GM12878 (cell line): ENCODE measurements around the gene PGAP6. TPM values are rescaled to one million over a fixed set of nuclear protein-coding genes. Genes with fewer than 3 reads are reported as not detected.

Experiments used
- ATAC-seq: fragments of 200-7000 bp; cut with Tn5 transposase; 3 replicates; pipeline ENCODE4 v1.9.1; 2020; ENCODE audit warnings: mild to moderate bottlenecking, moderate library complexity
- BruUV-seq: library from RNA; stranded (reverse); fragments of 400-500 nt; replicated peaks from 2 replicates; lab custom pipeline; 2021; lab: Mats Ljungman, UMichigan
- CTCF ChIA-PET: fragments of 300-600 bp; sonication (Branson Sonifier 250); formaldehyde crosslinking; extraction: SDS; loops from one replicate; lab custom pipeline; 2021; ENCODE audit warnings: inconsistent platforms; lab: Yijun Ruan, JAX
- POLR2A ChIA-PET: fragments of 350-600 bp; formaldehyde crosslinking; extraction: SDS; loops from one replicate; lab custom pipeline; 2021; ENCODE audit warnings: inconsistent platforms; lab: Charles Lee
- RAD21 ChIA-PET: fragments of 300-600 bp; sonication (Branson Sonifier 250); formaldehyde crosslinking; loops from one replicate; lab custom pipeline; 2023; ENCODE audit warnings: antibody characterized with exemption; ENCODE audit not compliant: unreplicated experiment; lab: Charles Lee
- SMC1A ChIA-PET: fragments of 300-600 bp; sonication (Branson Sonifier 250); formaldehyde crosslinking; loops from one replicate; lab custom pipeline; 2023; ENCODE audit not compliant: unreplicated experiment, uncharacterized antibody; lab: Charles Lee
- DNase-seq: peaks from one replicate; pipeline ENCODE4 v3.0.0-alpha.2; 2011; ENCODE audit warnings: low read depth, low spot score
- FAIRE-seq: peaks from 3 replicates; lab custom pipeline; 2011; peaks lifted over from hg19 to GRCh38; lab: Jason Lieb, UNC
- H2AFZ ChIP-seq: 2 replicates; pipeline ENCODE4 v1.6.0; 2011; ENCODE audit warnings: low read depth, low read length, control low read depth; ENCODE audit not compliant: control insufficient read depth
- H3K27ac ChIP-seq: 2 replicates; pipeline ENCODE4 v1.5.1; 2011; ENCODE audit warnings: control low read depth; ENCODE audit not compliant: control insufficient read depth, insufficient read depth
- H3K27me3 ChIP-seq, 2 experiments: replicated peaks in 1 of 2; 2 replicates each; pipeline versions ENCODE4 v1.6.0 to v1.6.1; 2011; ENCODE audit warnings: low read length in 1 of 2; ENCODE audit not compliant: control insufficient read depth in 2 of 2, insufficient read depth in 2 of 2
- H3K36me3 ChIP-seq, 2 experiments: 2 replicates each; pipeline ENCODE4 v1.5.1; 2011; ENCODE audit warnings: low read length in 1 of 2; ENCODE audit not compliant: control insufficient read depth in 2 of 2, insufficient read depth in 2 of 2
- H3K4me1 ChIP-seq: 2 replicates; pipeline ENCODE4 v1.6.1; 2011; ENCODE audit warnings: mild to moderate bottlenecking, low read length, moderate library complexity, mixed read lengths; ENCODE audit not compliant: control insufficient read depth, insufficient read depth
- H3K4me2 ChIP-seq: 2 replicates; pipeline ENCODE4 v1.6.0; 2011; ENCODE audit warnings: control low read depth; ENCODE audit not compliant: control insufficient read depth, insufficient read depth
- H3K4me3 ChIP-seq: fragments of 200-600 bp; sonication (generic); 2 replicates; pipeline ENCODE4 v1.5.1; 2016
- H3K79me2 ChIP-seq: 2 replicates; pipeline ENCODE4 v1.6.0; 2011; ENCODE audit warnings: low read length; ENCODE audit not compliant: control insufficient read depth, insufficient read depth
- H3K9ac ChIP-seq: 2 replicates; pipeline ENCODE4 v1.8.0; 2011; ENCODE audit warnings: low read length, control low read depth, mixed read lengths; ENCODE audit not compliant: control insufficient read depth, insufficient read depth
- H3K9me3 ChIP-seq: replicated peaks from 3 replicates; pipeline ENCODE4 v1.5.1; 2011; ENCODE audit warnings: mild to moderate bottlenecking, low read length; ENCODE audit not compliant: control insufficient read depth, insufficient read depth
- H4K20me1 ChIP-seq: 2 replicates; pipeline ENCODE4 v1.6.0; 2011; ENCODE audit not compliant: control insufficient read depth, insufficient read depth
- ATF7 ChIP-seq: fragments of 450-650 bp; IDR thresholded peaks from 2 replicates; pipeline ENCODE4 v1.6.1; 2016; ENCODE audit warnings: low read depth, mild to moderate bottlenecking
- CBX3 ChIP-seq: fragments of 200-600 bp; sonication (generic); IDR thresholded peaks from 2 replicates; pipeline ENCODE4 v1.6.1; 2016; ENCODE audit warnings: low read depth, borderline replicate concordance
- EZH2 ChIP-seq: IDR thresholded peaks from 2 replicates; pipeline ENCODE4 v1.6.1; 2012; ENCODE audit warnings: low read depth, mild to moderate bottlenecking, control low read depth, inconsistent platforms, low read length, borderline replicate concordance; ENCODE audit not compliant: control insufficient read depth
- HCFC1 ChIP-seq: fragments of 150-350 bp; IDR thresholded peaks from 2 replicates; pipeline ENCODE4 v1.6.1; 2014; ENCODE audit warnings: low read length
- MTA3 ChIP-seq: IDR thresholded peaks from 2 replicates; pipeline ENCODE4 v1.6.1; 2012; ENCODE audit warnings: low read length, inconsistent platforms, borderline replicate concordance
- NKRF ChIP-seq: fragments of 450-650 bp; conservative IDR thresholded peaks from 2 replicates; pipeline ENCODE4 v1.6.1; 2017; ENCODE audit warnings: mild to moderate bottlenecking, moderate library complexity
- PRDM15 ChIP-seq: fragments of 450-650 bp; formaldehyde crosslinking; IDR thresholded peaks from 2 replicates; pipeline ENCODE4 v1.4.0; 2020; ENCODE audit warnings: mild to moderate bottlenecking, moderate library complexity
- RAD51 ChIP-seq: fragments of 450-650 bp; IDR thresholded peaks from 2 replicates; pipeline ENCODE4 v1.6.1; 2016; ENCODE audit warnings: moderate library complexity, mild to moderate bottlenecking, inconsistent platforms
- SIX5 ChIP-seq: IDR thresholded peaks from 2 replicates; pipeline ENCODE4 v1.6.1; 2011; ENCODE audit warnings: mild to moderate bottlenecking, low read depth, low read length, moderate library complexity; ENCODE audit not compliant: severe bottlenecking
- SKIL ChIP-seq: fragments of 450-650 bp; IDR thresholded peaks from 2 replicates; pipeline ENCODE4 v1.6.1; 2017; ENCODE audit warnings: mild to moderate bottlenecking, low read depth, inconsistent platforms; ENCODE audit not compliant: poor library complexity, severe bottlenecking
- SMAD5 ChIP-seq: IDR thresholded peaks from 2 replicates; pipeline ENCODE4 v1.6.1; 2016; ENCODE audit warnings: antibody characterized with exemption, low read depth
- STAT1 ChIP-seq: fragments of 450-650 bp; conservative IDR thresholded peaks from 2 replicates; pipeline ENCODE4 v1.6.1; 2014; ENCODE audit warnings: antibody characterized with exemption, mild to moderate bottlenecking
- TAF1 ChIP-seq: IDR thresholded peaks from 2 replicates; pipeline ENCODE4 v1.6.1; 2011; ENCODE audit warnings: mild to moderate bottlenecking, low read depth, low read length, borderline replicate concordance
- TCF12 ChIP-seq: IDR thresholded peaks from 2 replicates; pipeline ENCODE4 v1.6.1; 2011; ENCODE audit warnings: low read depth, mild to moderate bottlenecking, low read length
- WGBS: methylation state at CpG from one replicate; pipeline ENCODE4 v1.1.6; 2016; ENCODE audit warnings: low lambda C conversion rate; ENCODE audit not compliant: insufficient replicate concordance, insufficient coverage; ENCODE audit errors: missing lambda C conversion rate; 5-methylcytosine and 5-hydroxymethylcytosine counted together
- in situ Hi-C: fragments of 300-500 bp; cut with MboI; formaldehyde crosslinking; loops from 9 replicates; pipeline ENCODE4 v1.14.3; 2018; ENCODE audit warnings: mixed read lengths
- intact Hi-C: fragments of 100-400 bp; cut with micrococcal nuclease; formaldehyde crosslinking; loops from one replicate; pipeline ENCODE4 v1.14.2; 2022; ENCODE audit not compliant: unreplicated experiment
- polyA plus RNA-seq, 11 experiments: library from polyadenylated mRNA; depleted of rRNA in 4 of 11; unstranded in 6 of 11; stranded (reverse) in 5 of 11; fragments of >200 nt; fragmentation: Nextera tagmentation in 4 of 11; fragmentation: Illumina TruSeq in 1 of 11; extraction: Ambion mirVana in 4 of 11; extraction: Trizol in 1 of 11; gene quantifications; 1 replicate in 1 of 11; 2 replicates in 10 of 11; pipeline versions ENCODE4 v1.2.1 to v1.2.3, GENCODE V29; 2011 to 2016; ENCODE audit warnings: inconsistent platforms in 2 of 11, missing spikeins in 2 of 11, low read depth in 1 of 11
- total RNA-seq, 4 experiments: library from RNA; depleted of rRNA in 3 of 4; stranded (reverse); fragments of >200 nt in 3 of 4; fragmentation: Illumina TruSeq in 1 of 4; extraction: Trizol in 1 of 4; gene quantifications; 2 replicates each; pipeline versions ENCODE4 v1.2.1 to v1.2.3, GENCODE V29; 2013 to 2021
- TF ChIP-seq, protein P1 (sequence below): IDR thresholded peaks from 2 replicates; pipeline ENCODE4 v1.6.1; 2012; ENCODE audit warnings: low read depth, low read length, improper control_type of control experiment

PGAP6 gene
- total and polyA plus RNA-seq, 10 of the 15 experiments (the other 5 are each of a cell fraction or from before 2014, with no cell fraction given), result 0.76 to 48.8 (median 18.4) TPM

DNA sequence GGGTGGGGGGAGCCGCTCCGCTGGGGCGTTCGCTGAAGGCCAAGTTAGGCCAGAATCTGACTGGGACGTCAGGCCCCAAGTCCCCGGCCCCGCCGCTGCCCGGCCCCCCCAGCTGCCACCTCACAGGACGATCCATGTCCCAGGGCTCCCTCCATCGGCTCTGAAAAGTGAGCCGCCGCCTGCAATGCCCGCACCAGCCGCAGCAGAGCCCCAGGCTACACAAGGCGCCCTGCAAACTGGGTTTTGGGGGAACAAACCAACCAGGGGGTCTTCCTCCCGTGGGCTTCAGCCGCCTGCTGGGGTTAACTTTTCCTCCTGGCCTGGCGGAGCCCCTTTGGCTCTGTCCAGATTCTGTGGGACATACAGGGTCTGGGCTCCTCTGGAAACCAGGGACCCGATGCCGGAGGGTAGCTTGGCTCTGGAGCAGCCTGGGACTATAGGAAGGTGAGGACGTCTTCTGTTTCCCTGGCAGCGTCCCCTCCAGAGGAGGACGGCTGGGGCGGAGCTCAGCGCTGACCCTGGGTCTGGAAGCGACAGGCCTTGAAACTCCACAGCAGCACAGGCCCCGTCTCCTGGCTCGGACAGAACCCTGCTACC, 16.1 kb upstream of the PGAP6 start:
- intact Hi-C loops, result loop anchor here (10.0 kb wide), 2 partner anchors 97 to 267 kb away; partner anchors contain the start of gene RHOT2
- H3K4me1 ChIP-seq, result peaks cover 11% of the 10 kb centered on the region; the same call in 1 of the 2 replicates
- no peak overlapping the region for H3K4me3 ChIP-seq
- no peaks in the 10 kb centered on the region for H3K27me3 ChIP-seq
- H3K4me2 ChIP-seq, result no peak overlapping the region
- H3K9ac ChIP-seq, result no peak overlapping the region
- BruUV-seq, result no TSS peak
- DNase-seq (no peak), FAIRE-seq (no peak), ATAC-seq (no peak)
- POLR2A ChIA-PET, result interaction anchor here (0.6 kb wide), 1 partner anchor 96 kb away, joined by 4 read pairs; no protein-coding TSS in a partner anchor
- RAD21 ChIA-PET, result no interaction called here
- no peaks in the 10 kb centered on the region for H4K20me1 ChIP-seq
- peaks cover 2% of the 10 kb centered on the region; the same call in 1 of the 2 replicates for H3K79me2 ChIP-seq
- H3K27ac ChIP-seq, result no peak overlapping the region
- no peaks in the 10 kb centered on the region for H3K9me3 ChIP-seq
- SMC1A ChIA-PET, result no interaction called here
- CTCF ChIA-PET, result interaction anchor here (1.0 to 1.3 kb wide), 2 partner anchors 8 to 11 kb away, joined by 3 to 4 read pairs; no protein-coding TSS in a partner anchor
- in situ Hi-C loops, result loop anchor here (10.0 kb wide), 1 partner anchor 267 kb away; the partner anchor contains the start of gene RHOT2
- no peaks in the 10 kb centered on the region for H3K36me3 ChIP-seq
- no peak overlapping the region for H2AFZ ChIP-seq
- 72% methylated on average over 20 of the region's 29 CpGs for WGBS
- no peak for TF ChIP-seq HCFC1
- no peak for TF ChIP-seq CBX3
- no peak for TF ChIP-seq RAD51
- no peak for TF ChIP-seq EZH2
- no peak for TF ChIP-seq PRDM15
- TF ChIP-seq, protein P1, sequence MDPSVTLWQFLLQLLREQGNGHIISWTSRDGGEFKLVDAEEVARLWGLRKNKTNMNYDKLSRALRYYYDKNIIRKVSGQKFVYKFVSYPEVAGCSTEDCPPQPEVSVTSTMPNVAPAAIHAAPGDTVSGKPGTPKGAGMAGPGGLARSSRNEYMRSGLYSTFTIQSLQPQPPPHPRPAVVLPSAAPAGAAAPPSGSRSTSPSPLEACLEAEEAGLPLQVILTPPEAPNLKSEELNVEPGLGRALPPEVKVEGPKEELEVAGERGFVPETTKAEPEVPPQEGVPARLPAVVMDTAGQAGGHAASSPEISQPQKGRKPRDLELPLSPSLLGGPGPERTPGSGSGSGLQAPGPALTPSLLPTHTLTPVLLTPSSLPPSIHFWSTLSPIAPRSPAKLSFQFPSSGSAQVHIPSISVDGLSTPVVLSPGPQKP, result no peak
- TF ChIP-seq ATF7, result no peak
- no peak for TF ChIP-seq SIX5
- no peak for TF ChIP-seq STAT1
- TF ChIP-seq SKIL, result no peak
- no peak for TF ChIP-seq SMAD5
- no peak for TF ChIP-seq NKRF
- no peak for TF ChIP-seq MTA3
- no peak for TF ChIP-seq TCF12
- TF ChIP-seq TAF1, result no peak
